HEK293T (cell line): ENCODE results near the gene VAT1.
"Not testable (repeated sequence)": the region's sequence is repeated elsewhere in the genome, so short reads cannot be mapped to it uniquely, and the experiment has no call there.

ENCODE experiments used
- CTCF ChIA-PET: fragments of 350-600 bp; formaldehyde crosslinking; extraction: SDS; loops from one replicate; lab custom pipeline; 2021; ENCODE audit warnings: antibody characterized with exemption, inconsistent platforms; lab: Yijun Ruan, JAX
- POLR2A ChIA-PET: fragments of 350-600 bp; formaldehyde crosslinking; extraction: SDS; loops from one replicate; lab custom pipeline; 2020; ENCODE audit warnings: antibody characterized with exemption, inconsistent platforms; lab: Yijun Ruan, JAX
- DNase-seq: peaks from one replicate; pipeline ENCODE4 v3.0.0; 2012; ENCODE audit warnings: mixed read lengths; ENCODE audit errors: extremely low spot score
- ARNT ChIP-seq: fragments of 450-650 bp; IDR thresholded peaks from 2 replicates; pipeline ENCODE4 v1.6.1; 2017; ENCODE audit warnings: mild to moderate bottlenecking
- BHLHE40 ChIP-seq: fragments of 450-650 bp; IDR thresholded peaks from 2 replicates; pipeline ENCODE4 v1.6.1; 2016; ENCODE audit warnings: mild to moderate bottlenecking, moderate library complexity, borderline replicate concordance
- CTBP1 ChIP-seq: fragments of 450-650 bp; IDR thresholded peaks from 2 replicates; pipeline ENCODE4 v1.6.1; 2016; ENCODE audit warnings: borderline replicate concordance
- ELF4 ChIP-seq: fragments of 450-650 bp; IDR thresholded peaks from 2 replicates; pipeline ENCODE4 v1.6.1; 2017; ENCODE audit warnings: antibody characterized with exemption
- FOXA1 ChIP-seq: fragments of 450-650 bp; IDR thresholded peaks from 2 replicates; pipeline ENCODE4 v1.6.1; 2016; ENCODE audit warnings: mild to moderate bottlenecking
- FOXK2 ChIP-seq: fragments of 450-650 bp; IDR thresholded peaks from 2 replicates; pipeline ENCODE4 v1.6.1; 2016; ENCODE audit warnings: mild to moderate bottlenecking
- FOXM1 ChIP-seq: fragments of 450-650 bp; IDR thresholded peaks from 2 replicates; pipeline ENCODE4 v1.6.1; 2017; ENCODE audit warnings: mild to moderate bottlenecking, borderline replicate concordance
- HDGF ChIP-seq: fragments of 450-650 bp; IDR thresholded peaks from 2 replicates; pipeline ENCODE4 v1.6.1; 2017; ENCODE audit warnings: antibody characterized with exemption, borderline replicate concordance
- L3MBTL2 ChIP-seq: fragments of 450-650 bp; conservative IDR thresholded peaks from 2 replicates; pipeline ENCODE4 v1.6.1; 2016; ENCODE audit warnings: mild to moderate bottlenecking
- LEF1 ChIP-seq: fragments of 450-650 bp; IDR thresholded peaks from 2 replicates; pipeline ENCODE4 v1.6.1; 2017; ENCODE audit warnings: mild to moderate bottlenecking, borderline replicate concordance
- NFRKB ChIP-seq: fragments of 450-650 bp; IDR thresholded peaks from 2 replicates; pipeline ENCODE4 v1.6.1; 2016; ENCODE audit warnings: mild to moderate bottlenecking, moderate library complexity
- PKNOX1 ChIP-seq: fragments of 450-650 bp; IDR thresholded peaks from 2 replicates; pipeline ENCODE4 v1.6.1; 2016
- SP1 ChIP-seq: fragments of 450-650 bp; IDR thresholded peaks from 2 replicates; pipeline ENCODE4 v1.6.1; 2017
- SUZ12 ChIP-seq: fragments of 450-650 bp; IDR thresholded peaks from 2 replicates; pipeline ENCODE4 v1.6.1; 2016; ENCODE audit warnings: mild to moderate bottlenecking
- TARDBP ChIP-seq: fragments of 450-650 bp; IDR thresholded peaks from 2 replicates; pipeline ENCODE4 v1.6.1; 2016
- ZNF384 ChIP-seq: fragments of 450-650 bp; IDR thresholded peaks from 2 replicates; pipeline ENCODE4 v1.6.1; 2016

VAT1 gene

GRCh38 chr17:42975265-42975664 is 46.9 kb downstream of the VAT1 start:
- TF ChIP-seq LEF1 (no peak), TARDBP (no peak), PKNOX1 (no peak), ZNF384 (no peak), CTBP1 (no peak), L3MBTL2 (no peak), FOXA1 (no peak), HDGF (no peak), BHLHE40 (no peak), SP1 (no peak), ELF4 (no peak), SUZ12 (no peak), NFRKB (no peak), ARNT (no peak), FOXM1 (no peak)
- CTCF ChIA-PET = no interaction called here
- POLR2A ChIA-PET = interaction anchor here (2.0 kb wide), 1 partner anchor 23 kb away, joined by 9 read pairs; the partner anchor contains the start of gene RPL27
- no peak for DNase-seq

- DNase-seq, CTCF ChIA-PET: not testable (repeated sequence)
- POLR2A ChIA-PET = interaction anchor here (1.2 kb wide), 1 partner anchor 25 kb away, joined by 6 read pairs; the partner anchor contains the start of gene RPL27
Measured at GRCh38 chr17:42973323-42973722, 48.9 kb downstream of the VAT1 start.

GRCh38 chr17:42971589-42971988 is 50.6 kb downstream of the VAT1 start:
- no peak for DNase-seq
- TF ChIP-seq FOXM1 = no peak
- TF ChIP-seq BHLHE40 = no peak
- TF ChIP-seq FOXA1 = no peak
- TF ChIP-seq TARDBP = no peak
- no peak for TF ChIP-seq ARNT
- TF ChIP-seq ZNF384 = no peak
- POLR2A ChIA-PET = interaction anchor here (0.8 to 4.9 kb wide), 2 partner anchors 27 to 198 kb away, joined by 3 to 40 read pairs; partner anchors contain the start of genes RPL27 and VPS25
- CTCF ChIA-PET = no interaction called here

- TF ChIP-seq ZNF384 (peak; percentile 70), ELF4 (no peak)
- no peak for DNase-seq
- CTCF ChIA-PET = interaction anchor here (1.5 kb wide), 1 partner anchor 55 kb away, joined by 3 read pairs; no protein-coding TSS in a partner anchor
- POLR2A ChIA-PET = interaction anchor here (1.1 to 4.9 kb wide), 4 partner anchors 10 to 399 kb away, joined by 3 to 40 read pairs (median 4); partner anchors contain the start of genes BECN1, PTGES3L and RPL27
Measured at GRCh38 chr17:42969001-42969581, 53.1 kb downstream of the VAT1 start.

- ChIA-PET POLR2A (interaction anchor here (1.3 to 4.9 kb wide), 3 partner anchors 12 to 400 kb away, joined by 3 to 40 read pairs (median 5); partner anchors contain the start of genes PTGES3L and RPL27), CTCF (interaction anchor here (0.6 to 1.5 kb wide), 3 partner anchors 30 to 400 kb away, joined by 3 to 4 read pairs (median 3); partner anchors contain the start of gene RPL27)
- no peak for DNase-seq
- no peak for TF ChIP-seq TARDBP
- no peak for TF ChIP-seq ARNT
- no peak for TF ChIP-seq ZNF384
- no peak for TF ChIP-seq SUZ12
- TF ChIP-seq FOXM1 = no peak
- TF ChIP-seq BHLHE40 = no peak
- TF ChIP-seq NFRKB = no peak
- no peak for TF ChIP-seq L3MBTL2
- TF ChIP-seq HDGF = no peak
- no peak for TF ChIP-seq CTBP1
- TF ChIP-seq LEF1 = no peak
- TF ChIP-seq SP1 = no peak
- no peak for TF ChIP-seq PKNOX1
- no peak for TF ChIP-seq FOXK2
- TF ChIP-seq FOXA1 = no peak
- no peak for TF ChIP-seq ELF4
Measured at GRCh38 chr17:42967925-42968324, 54.3 kb downstream of the VAT1 start.
